ENCODE measurements around the gene TADA3. TPM values are rescaled to one million over a fixed set of nuclear protein-coding genes. Genes with fewer than 3 reads are reported as not detected.

Gene TADA3
- total RNA-seq, 1 donor from 2014 or later = 58.9 TPM

DNA sequence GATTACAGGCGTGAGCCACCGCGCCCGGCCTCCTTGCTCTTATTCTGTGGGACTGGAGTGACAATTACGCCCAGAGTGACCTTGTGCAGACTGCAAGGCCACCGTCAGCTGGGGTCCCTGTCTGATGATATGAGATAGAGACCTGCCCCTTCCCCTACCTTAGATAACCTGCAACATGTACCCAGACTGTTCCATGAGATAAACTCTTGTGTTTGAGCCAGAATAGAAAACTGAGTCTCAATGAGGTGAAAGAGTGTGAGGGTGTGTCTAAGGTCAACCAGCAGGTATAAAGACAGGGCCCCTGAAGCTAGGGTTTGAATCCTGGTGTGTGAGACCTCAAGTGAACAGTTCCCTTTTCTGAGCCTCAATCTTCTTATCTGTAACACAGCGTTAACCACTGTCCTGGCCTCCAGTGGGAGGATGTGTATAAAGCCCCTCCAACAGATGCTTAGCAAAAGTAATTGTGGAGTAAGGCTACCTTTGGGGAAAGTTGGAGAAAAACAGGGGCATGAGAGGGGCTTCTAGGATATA is 6.0 kb downstream of the TADA3 start:
- peaks cover 2 to 55% of the 10 kb centered on the region in 2 donors for H3K36me3 ChIP-seq
- H3K9me3 ChIP-seq = no peaks in the 10 kb centered on the region
- TF ChIP-seq POLR2AphosphoS5 (IDR thresholded peaks at IDR 0.05; ENCODE audit: insufficient read depth in 1 of 2, low read depth in 1 of 2) (no peak), POLR2A (IDR thresholded peaks at IDR 0.05) (no peak)
- TF ChIP-seq, protein P1, sequence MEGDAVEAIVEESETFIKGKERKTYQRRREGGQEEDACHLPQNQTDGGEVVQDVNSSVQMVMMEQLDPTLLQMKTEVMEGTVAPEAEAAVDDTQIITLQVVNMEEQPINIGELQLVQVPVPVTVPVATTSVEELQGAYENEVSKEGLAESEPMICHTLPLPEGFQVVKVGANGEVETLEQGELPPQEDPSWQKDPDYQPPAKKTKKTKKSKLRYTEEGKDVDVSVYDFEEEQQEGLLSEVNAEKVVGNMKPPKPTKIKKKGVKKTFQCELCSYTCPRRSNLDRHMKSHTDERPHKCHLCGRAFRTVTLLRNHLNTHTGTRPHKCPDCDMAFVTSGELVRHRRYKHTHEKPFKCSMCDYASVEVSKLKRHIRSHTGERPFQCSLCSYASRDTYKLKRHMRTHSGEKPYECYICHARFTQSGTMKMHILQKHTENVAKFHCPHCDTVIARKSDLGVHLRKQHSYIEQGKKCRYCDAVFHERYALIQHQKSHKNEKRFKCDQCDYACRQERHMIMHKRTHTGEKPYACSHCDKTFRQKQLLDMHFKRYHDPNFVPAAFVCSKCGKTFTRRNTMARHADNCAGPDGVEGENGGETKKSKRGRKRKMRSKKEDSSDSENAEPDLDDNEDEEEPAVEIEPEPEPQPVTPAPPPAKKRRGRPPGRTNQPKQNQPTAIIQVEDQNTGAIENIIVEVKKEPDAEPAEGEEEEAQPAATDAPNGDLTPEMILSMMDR (IDR thresholded peaks at IDR 0.05) = no peak
- H3K4me3 ChIP-seq = no peak overlapping the region
- H3K4me1 ChIP-seq = peaks cover 10% of the 10 kb centered on the region
- H3K27me3 ChIP-seq = no peaks in the 10 kb centered on the region
- no peak for DNase-seq (ENCODE audit: extremely low spot score in 2 of 2)
- intact Hi-C loops (cut with DNase I) = no loop called here
- H3K27ac ChIP-seq = no peak overlapping the region

DNA sequence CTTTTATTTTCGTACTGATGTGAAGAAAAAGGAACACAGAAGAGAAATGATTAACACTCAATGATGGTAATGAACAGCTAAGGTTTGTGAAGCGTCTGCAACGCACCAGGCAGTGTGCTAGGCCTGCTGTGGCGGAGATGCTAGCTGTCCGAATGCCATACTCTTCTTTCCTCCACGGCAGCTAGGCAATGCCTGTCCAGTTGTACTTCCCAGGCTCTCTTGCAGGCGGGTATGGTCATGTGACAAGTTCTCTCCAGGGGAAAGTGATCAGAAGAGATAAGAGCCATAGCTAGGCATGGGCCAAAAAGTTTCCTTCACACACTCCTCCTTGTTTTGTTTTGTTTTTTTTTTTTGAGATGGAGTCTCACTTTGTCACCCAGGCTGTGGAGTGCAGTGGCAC is 6.7 kb downstream of the TADA3 start:
- H3K4me1 ChIP-seq = peaks cover 3% of the 10 kb centered on the region
- intact Hi-C loops (cut with DNase I) = no loop called here
- peaks cover 2 to 55% of the 10 kb centered on the region in 2 donors for H3K36me3 ChIP-seq
- DNase-seq (ENCODE audit: extremely low spot score in 2 of 2) = no peak
- no peak overlapping the region for H3K27ac ChIP-seq
- H3K27me3 ChIP-seq = no peaks in the 10 kb centered on the region
- no peak overlapping the region for H3K4me3 ChIP-seq
- no peaks in the 10 kb centered on the region for H3K9me3 ChIP-seq
- no peak for TF ChIP-seq POLR2AphosphoS5 (IDR thresholded peaks at IDR 0.05; ENCODE audit: insufficient read depth in 1 of 2, low read depth in 1 of 2)
- TF ChIP-seq POLR2A (IDR thresholded peaks at IDR 0.05) = no peak
- TF ChIP-seq, protein P1 (IDR thresholded peaks at IDR 0.05) = no peak

DNA sequence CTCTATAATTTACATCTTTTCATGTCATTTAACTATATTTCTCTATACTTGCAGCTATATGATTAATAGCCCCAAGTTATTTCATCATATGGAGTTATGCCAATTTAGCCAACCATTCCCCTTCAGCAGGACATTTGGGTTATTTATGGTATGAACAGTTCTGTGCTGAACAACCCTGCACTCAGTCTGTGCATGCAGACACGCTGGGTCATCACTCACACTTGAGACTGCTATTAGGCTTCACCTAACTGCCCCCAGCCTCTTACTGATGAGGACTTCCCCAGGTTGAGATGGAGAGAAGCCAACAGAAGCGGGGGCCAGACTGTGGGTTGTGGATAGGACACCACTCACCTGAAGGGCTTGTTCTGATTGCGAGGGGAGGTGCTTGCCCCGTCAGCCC is 7.3 kb downstream of the TADA3 start:
- peaks cover 2 to 55% of the 10 kb centered on the region in 2 donors for H3K36me3 ChIP-seq
- H3K27ac ChIP-seq = no peak overlapping the region
- intact Hi-C loops (cut with DNase I) = no loop called here
- H3K4me3 ChIP-seq = no peak overlapping the region
- H3K27me3 ChIP-seq = no peaks in the 10 kb centered on the region
- DNase-seq (ENCODE audit: extremely low spot score in 2 of 2) = no peak
- TF ChIP-seq POLR2AphosphoS5 (IDR thresholded peaks at IDR 0.05; ENCODE audit: insufficient read depth in 1 of 2, low read depth in 1 of 2) (no peak), POLR2A (IDR thresholded peaks at IDR 0.05) (no peak)
- TF ChIP-seq, protein P1 (IDR thresholded peaks at IDR 0.05) = no peak
- H3K9me3 ChIP-seq = no peaks in the 10 kb centered on the region
- no peaks in the 10 kb centered on the region for H3K4me1 ChIP-seq

DNA sequence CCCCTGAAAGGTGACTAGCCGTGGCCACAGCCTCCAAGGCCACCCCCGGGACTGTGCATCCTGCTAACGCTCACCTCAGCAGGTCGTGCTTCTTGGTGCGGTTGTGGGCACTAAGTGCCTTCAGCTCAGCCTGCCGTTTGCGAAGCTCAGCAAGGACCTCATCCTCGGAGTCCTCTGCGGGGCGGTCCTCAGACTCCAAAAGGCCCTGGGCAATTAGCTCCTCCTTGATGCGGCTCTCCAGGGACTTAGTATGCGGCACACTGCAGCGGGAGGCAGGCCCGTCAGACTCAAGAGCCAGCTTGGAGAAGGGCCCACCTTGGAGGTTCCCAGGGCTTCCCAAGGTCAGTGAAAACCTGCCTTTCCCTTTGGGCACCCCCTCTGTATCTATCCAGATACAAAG is 8.3 kb downstream of the TADA3 start:
- Histone ChIP-seq H3K9me3 (no peaks in the 10 kb centered on the region), H3K36me3 (peaks cover 2 to 46% of the 10 kb centered on the region in 2 donors), H3K4me3 (no peak overlapping the region), H3K27ac (no peak overlapping the region), H3K27me3 (no peaks in the 10 kb centered on the region), H3K4me1 (no peaks in the 10 kb centered on the region)
- intact Hi-C loops (cut with DNase I) = no loop called here
- TF ChIP-seq, protein P1 (IDR thresholded peaks at IDR 0.05) = no peak
- TF ChIP-seq POLR2A (IDR thresholded peaks at IDR 0.05) (no peak), POLR2AphosphoS5 (IDR thresholded peaks at IDR 0.05; ENCODE audit: insufficient read depth in 1 of 2, low read depth in 1 of 2) (no peak)
- no peak for DNase-seq (ENCODE audit: extremely low spot score in 2 of 2)

DNA sequence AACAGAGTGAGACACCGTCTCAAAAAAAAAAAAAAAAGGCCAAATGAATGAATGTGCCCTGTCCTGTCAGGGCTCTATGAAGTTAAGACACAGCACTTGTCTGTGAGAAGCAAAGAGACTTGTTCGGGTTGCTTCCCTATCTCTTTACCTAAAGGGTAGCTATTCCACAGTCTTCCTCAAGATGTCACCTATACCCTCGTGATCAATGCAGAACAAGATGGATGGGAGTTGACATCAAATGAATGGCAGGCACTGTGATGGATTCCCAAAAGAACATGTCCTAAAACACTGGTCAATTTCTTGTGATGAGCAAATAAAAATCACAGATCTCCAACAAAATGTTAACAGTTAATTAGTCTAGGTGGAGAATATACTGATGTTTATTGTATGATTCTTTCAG is 9.5 kb downstream of the TADA3 start:
- no peak overlapping the region for H3K4me3 ChIP-seq
- no peak overlapping the region for H3K27ac ChIP-seq
- H3K4me1 ChIP-seq = no peaks in the 10 kb centered on the region
- no peaks in the 10 kb centered on the region for H3K27me3 ChIP-seq
- DNase-seq (ENCODE audit: extremely low spot score in 2 of 2) = no peak
- TF ChIP-seq POLR2A (IDR thresholded peaks at IDR 0.05) (no peak), POLR2AphosphoS5 (IDR thresholded peaks at IDR 0.05; ENCODE audit: insufficient read depth in 1 of 2, low read depth in 1 of 2) (no peak)
- TF ChIP-seq, protein P1 (IDR thresholded peaks at IDR 0.05) = no peak
- peaks cover 2 to 38% of the 10 kb centered on the region in 2 donors for H3K36me3 ChIP-seq
- intact Hi-C loops (cut with DNase I) = no loop called here
- no peaks in the 10 kb centered on the region for H3K9me3 ChIP-seq

Measured in vagina (tissue), 2 donors.